Gastroesophageal sphincter (tissue), 3 donors: ENCODE data around the gene RNU4-1.

Experiments
- EP300 ChIP-seq: sonication (generic); formaldehyde crosslinking; IDR thresholded peaks from one replicate; pipeline ENCODE4 v1.6.1; 2017; ENCODE audit warnings: antibody characterized with exemption, mild to moderate bottlenecking
- POLR2A ChIP-seq, 2 donors: fragments of 450-650 bp; IDR thresholded peaks; one replicate each; pipeline ENCODE4 v1.6.1; 2017; ENCODE audit warnings: antibody characterized with exemption in 2 of 2, mild to moderate bottlenecking in 2 of 2, moderate library complexity in 1 of 2
- POLR2AphosphoS5 ChIP-seq: sonication (generic); formaldehyde crosslinking; IDR thresholded peaks from one replicate; pipeline ENCODE4 v1.6.1; 2017; ENCODE audit warnings: antibody characterized with exemption
- TF ChIP-seq, protein P1 (sequence below), 4 experiments: fragments of 200-600 bp in 2 of 4; fragments of 450-650 bp in 2 of 4; sonication (generic) in 1 of 4; IDR thresholded peaks; one replicate each; pipeline ENCODE4 v1.5.1; 2017 to 2019; ENCODE audit warnings: antibody characterized with exemption in 4 of 4, mild to moderate bottlenecking in 2 of 4, moderate library complexity in 2 of 4

GRCh38 chr12:120266180-120266870 lies 26.7 kb downstream of the RNU4-1 start:
- TF ChIP-seq, protein P1, sequence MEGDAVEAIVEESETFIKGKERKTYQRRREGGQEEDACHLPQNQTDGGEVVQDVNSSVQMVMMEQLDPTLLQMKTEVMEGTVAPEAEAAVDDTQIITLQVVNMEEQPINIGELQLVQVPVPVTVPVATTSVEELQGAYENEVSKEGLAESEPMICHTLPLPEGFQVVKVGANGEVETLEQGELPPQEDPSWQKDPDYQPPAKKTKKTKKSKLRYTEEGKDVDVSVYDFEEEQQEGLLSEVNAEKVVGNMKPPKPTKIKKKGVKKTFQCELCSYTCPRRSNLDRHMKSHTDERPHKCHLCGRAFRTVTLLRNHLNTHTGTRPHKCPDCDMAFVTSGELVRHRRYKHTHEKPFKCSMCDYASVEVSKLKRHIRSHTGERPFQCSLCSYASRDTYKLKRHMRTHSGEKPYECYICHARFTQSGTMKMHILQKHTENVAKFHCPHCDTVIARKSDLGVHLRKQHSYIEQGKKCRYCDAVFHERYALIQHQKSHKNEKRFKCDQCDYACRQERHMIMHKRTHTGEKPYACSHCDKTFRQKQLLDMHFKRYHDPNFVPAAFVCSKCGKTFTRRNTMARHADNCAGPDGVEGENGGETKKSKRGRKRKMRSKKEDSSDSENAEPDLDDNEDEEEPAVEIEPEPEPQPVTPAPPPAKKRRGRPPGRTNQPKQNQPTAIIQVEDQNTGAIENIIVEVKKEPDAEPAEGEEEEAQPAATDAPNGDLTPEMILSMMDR (IDR thresholded peaks at IDR 0.05): no peak
- no peak for TF ChIP-seq POLR2AphosphoS5
- no peak for TF ChIP-seq EP300
- no peak for TF ChIP-seq POLR2A (IDR thresholded peaks at IDR 0.05)
